ENCODE results near the gene STK38.
"Not testable (repeated sequence)": the region's sequence is repeated elsewhere in the genome, so short reads cannot be mapped to it uniquely, and the experiment has no call there.

STK38 gene

DNA sequence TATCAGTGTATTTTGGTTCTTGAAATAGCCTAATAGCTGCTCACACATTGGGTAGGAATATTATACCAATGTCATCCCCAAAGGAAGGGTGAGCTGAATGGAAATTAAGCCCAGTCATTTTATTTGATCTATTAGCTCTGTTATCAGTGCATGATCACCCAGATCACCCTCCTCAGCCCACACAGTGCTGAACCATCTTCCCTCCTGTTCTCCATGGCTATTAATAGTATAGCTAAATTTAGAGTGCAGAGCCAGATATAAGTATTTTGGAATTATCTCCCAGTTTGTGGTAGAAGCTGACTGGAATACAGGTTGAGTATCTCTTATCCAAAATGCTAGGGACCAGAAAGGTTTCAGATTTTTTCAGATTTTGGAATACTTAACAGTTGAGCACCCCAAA lies 59.1 kb downstream of the STK38 start:
- TF ChIP-seq, protein P1, sequence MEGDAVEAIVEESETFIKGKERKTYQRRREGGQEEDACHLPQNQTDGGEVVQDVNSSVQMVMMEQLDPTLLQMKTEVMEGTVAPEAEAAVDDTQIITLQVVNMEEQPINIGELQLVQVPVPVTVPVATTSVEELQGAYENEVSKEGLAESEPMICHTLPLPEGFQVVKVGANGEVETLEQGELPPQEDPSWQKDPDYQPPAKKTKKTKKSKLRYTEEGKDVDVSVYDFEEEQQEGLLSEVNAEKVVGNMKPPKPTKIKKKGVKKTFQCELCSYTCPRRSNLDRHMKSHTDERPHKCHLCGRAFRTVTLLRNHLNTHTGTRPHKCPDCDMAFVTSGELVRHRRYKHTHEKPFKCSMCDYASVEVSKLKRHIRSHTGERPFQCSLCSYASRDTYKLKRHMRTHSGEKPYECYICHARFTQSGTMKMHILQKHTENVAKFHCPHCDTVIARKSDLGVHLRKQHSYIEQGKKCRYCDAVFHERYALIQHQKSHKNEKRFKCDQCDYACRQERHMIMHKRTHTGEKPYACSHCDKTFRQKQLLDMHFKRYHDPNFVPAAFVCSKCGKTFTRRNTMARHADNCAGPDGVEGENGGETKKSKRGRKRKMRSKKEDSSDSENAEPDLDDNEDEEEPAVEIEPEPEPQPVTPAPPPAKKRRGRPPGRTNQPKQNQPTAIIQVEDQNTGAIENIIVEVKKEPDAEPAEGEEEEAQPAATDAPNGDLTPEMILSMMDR (IDR thresholded peaks at IDR 0.05; ENCODE audit: low read depth, low read length), result no peak
- DNase-seq (ENCODE audit: extremely low read depth, low read depth), result no peak

DNA sequence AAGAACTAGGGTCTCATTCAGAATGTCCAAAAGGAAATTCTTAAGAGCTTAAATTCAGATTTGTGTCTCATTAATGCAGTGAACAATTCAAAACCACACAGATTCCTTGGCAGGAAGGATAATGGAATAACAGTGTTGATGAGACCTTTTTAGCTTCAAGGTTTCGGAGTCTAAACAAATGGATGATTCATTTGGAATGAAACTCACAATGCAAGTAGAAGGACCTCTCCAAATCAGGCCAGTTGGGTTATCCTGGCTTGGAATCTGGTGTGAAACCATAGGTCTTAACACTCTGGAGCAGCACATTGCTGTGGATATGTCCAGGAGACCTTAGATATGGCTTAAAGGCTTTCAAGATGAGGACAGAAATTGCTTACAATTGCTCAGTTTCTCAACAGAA lies 59.6 kb downstream of the STK38 start:
- TF ChIP-seq, protein P1 (IDR thresholded peaks at IDR 0.05; ENCODE audit: low read depth, low read length), result no peak
- DNase-seq (ENCODE audit: extremely low read depth, low read depth), result no peak

DNA sequence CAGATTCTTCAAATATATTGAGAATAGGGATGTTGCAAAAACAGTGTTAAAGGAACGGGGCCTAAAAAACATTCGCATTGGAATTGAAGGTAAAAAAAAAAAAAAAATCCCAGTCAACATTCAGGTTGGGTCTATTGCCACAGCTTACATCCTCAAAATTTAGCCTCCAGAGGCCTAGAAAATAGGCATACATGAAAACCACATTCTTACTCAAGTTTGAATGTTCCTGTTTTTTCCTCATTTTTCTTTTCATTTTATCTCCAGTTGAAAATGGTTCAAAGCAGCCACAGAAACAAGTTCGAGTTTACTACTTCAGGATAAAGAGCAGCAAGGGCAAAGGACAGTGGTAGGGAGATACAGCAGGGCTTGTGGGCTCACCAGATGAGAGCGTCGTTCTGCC lies 62.5 kb downstream of the STK38 start:
- no peak for DNase-seq (ENCODE audit: extremely low read depth, low read depth)

DNA sequence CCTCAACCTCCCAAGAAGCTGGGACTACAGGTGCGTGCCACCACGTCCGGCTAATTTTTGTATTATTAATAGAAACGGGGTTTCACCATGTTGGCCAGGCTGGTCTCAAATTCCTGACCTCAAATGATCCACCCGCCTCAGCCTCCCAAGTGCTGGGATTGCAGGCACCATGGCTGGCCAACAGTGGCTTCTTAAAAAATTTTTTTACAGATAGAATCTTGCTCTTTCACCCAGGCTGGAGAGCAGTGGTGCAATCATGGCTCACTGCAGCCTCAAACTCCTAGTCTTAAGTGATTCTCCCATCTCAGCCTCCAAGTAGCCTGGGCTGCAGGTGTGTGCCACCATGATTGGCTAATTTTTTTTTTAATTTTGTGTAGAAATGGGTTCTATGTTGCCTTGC lies 64.0 kb downstream of the STK38 start:
- not testable (repeated sequence) for DNase-seq (ENCODE audit: extremely low read depth, low read depth)

More for the DNA sequence above, 62.5 kb downstream of the STK38 start:
- TF ChIP-seq, protein P1 (IDR thresholded peaks at IDR 0.05; ENCODE audit: low read depth, low read length), result no peak

DNA sequence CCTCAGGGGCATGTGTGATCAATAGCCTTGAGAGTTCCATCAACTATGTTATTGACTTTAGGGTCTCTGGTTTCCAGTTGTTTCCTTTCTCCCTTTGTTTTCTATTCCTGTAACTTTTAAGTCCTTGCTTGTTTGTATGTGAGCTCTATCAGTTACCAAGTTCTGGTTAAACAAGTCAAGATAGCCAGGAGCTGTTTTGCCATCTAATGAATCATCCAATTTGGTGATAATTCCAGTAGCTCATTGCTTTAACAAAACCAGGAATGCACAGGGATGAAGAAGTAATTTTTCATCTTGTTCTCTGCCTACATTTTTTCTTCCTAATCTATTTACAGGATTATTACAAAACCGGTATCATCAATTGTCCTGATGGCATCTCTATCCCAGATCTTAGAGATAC lies 68.0 kb downstream of the STK38 start:
- no peak for DNase-seq (ENCODE audit: extremely low read depth, low read depth)
- TF ChIP-seq, protein P1 (IDR thresholded peaks at IDR 0.05; ENCODE audit: low read depth, low read length), result no peak

DNA sequence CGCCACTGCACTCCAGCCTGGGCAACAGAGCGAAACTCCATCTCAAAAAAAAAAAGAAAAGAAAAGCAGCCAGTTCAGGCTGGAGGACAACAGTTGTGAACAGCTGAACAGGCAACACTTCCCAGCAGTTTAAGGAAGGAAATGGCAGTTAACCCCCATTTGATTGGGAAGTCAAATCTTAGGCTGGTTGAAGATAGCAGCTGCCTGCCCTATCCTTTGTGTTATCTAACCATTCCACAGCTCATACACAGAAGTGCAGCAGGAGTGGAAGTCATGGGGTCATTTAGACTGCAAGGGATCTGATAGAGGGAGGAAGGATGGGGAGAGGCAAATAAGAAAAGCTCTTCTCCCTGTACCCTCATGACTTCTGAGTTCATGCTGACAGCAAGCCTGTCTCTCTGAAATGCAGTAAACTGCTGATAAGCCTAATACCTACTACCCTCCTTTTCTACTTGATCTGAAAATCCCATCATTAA lies 69.2 kb downstream of the STK38 start:
- TF ChIP-seq, protein P1 (IDR thresholded peaks at IDR 0.05; ENCODE audit: low read depth, low read length), result no peak
- DNase-seq (ENCODE audit: extremely low read depth, low read depth), result no peak

DNA sequence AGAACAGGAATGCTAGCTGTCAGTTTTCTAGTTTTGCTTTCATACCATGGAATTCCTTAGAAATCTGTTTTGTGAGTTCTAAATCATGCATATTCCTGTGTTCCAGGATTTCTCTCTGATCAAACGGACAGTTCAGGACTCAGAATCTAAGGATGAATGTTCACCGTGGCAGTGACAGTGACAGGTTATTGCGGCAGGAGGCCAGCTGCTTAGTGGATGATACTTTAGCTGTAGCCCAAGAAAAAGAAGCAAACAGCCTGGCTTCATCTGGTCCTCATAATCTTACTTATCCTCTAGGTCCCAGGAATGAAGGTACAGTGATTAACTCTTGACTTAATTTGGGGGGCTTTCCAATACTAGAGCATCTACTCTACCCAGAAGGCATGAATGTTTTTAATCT lies 77.3 kb downstream of the STK38 start:
- no peak for DNase-seq (ENCODE audit: extremely low read depth, low read depth)
- TF ChIP-seq, protein P1 (IDR thresholded peaks at IDR 0.05; ENCODE audit: low read depth, low read length), result no peak

DNA sequence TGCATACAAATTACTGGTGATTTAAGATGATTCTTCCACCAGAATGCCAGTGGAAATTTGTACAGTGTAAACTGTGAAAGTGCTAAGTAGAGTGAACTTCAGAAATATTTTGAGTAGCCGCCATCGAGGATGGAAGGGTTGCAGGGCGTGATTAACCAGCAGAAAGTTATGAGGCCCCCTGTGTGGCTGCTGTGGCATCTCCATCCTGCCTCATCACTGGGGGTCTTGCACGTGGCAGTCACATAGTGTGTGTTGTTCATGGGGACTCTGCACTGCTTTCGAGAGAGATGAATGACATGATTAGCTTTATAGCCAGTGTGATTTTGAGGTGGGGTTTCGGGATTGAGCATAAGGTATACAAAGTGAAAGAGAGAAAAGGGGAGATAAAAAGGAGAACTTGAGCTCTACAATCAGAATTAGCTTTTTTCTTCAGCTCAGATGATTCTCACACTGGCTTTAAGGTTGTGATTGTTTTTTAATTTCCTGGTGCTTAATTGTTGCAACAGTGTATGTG lies 78.1 kb downstream of the STK38 start:
- no peak for DNase-seq (ENCODE audit: extremely low read depth, low read depth)
- TF ChIP-seq, protein P1 (IDR thresholded peaks at IDR 0.05; ENCODE audit: low read depth, low read length), result no peak

All from AG09319 (cell line).